ENCODE data around the gene SYNGR3.

- TF ChIP-seq EZH2 (optimal IDR thresholded peaks at IDR 0.05; ENCODE audit: low read depth, low read length) (no peak), CTCF (IDR thresholded peaks at IDR 0.05; ENCODE audit: low read length) (no peak)
Observed at GRCh38 chr16:1981398-1981836, 8.4 kb upstream of the SYNGR3 start, which contains the start of gene NOXO1.

Data from MM.1S (cell line).